GM13977 (cell line): ENCODE measurements around the gene NID1.
"Not testable (repeated sequence)": the region's sequence is repeated elsewhere in the genome, so short reads cannot be mapped to it uniquely, and the experiment has no call there.

Source experiments
- DNase-seq: peaks from one replicate; pipeline ENCODE4 v3.0.0; 2012; ENCODE audit warnings: low spot score
- CTCF ChIP-seq: IDR thresholded peaks from 2 replicates; pipeline ENCODE4 v1.5.1; 2012; ENCODE audit warnings: mild to moderate bottlenecking, control low read depth; ENCODE audit not compliant: insufficient read depth; ENCODE audit errors: extremely low read depth, missing control alignments
- in situ Hi-C: fragments of 300-500 bp; cut with MboI; formaldehyde crosslinking; loops from one replicate; pipeline ENCODE4 v1.12.0; 2022; ENCODE audit warnings: low sequenced_read_pairs, low pct_unique_long_range_greater_than_20kb, mixed read lengths, inconsistent platforms; ENCODE audit not compliant: unreplicated experiment

The NID1 gene

GRCh38 chr1:235932090-235932510 lies 132.8 kb downstream of the NID1 start:
- TF ChIP-seq CTCF: no peak
- peak; percentile 31 for DNase-seq
- in situ Hi-C loops: no loop called here

- TF ChIP-seq CTCF: no peak
- in situ Hi-C loops: no loop called here
- DNase-seq: no peak
These were observed 133.6 kb downstream of the NID1 start for GRCh38 chr1:235931171-235931738.

- DNase-seq: no peak
- in situ Hi-C loops: no loop called here
- TF ChIP-seq CTCF: no peak
These were observed 134.3 kb downstream of the NID1 start for GRCh38 chr1:235930543-235930942.

DNA sequence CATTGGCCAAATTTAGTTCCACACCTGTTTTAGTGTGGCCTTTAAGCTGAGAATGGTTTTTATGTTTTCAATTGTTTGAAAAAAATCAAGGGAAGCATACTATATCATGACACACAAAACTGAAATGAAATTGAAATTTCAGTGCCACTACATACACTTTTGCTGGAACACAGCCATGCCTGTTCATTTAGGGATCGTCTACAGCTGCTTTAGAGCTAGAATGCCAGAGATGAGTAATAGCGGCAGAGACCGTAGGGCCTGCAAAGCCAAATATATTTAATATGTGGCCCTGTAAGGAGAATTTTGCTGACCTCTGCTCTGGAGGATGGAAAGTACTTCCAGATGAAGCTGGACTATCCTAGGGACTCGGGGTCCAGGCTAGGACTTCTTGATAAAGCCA lies 135.7 kb downstream of the NID1 start:
- in situ Hi-C loops: no loop called here
- no peak for TF ChIP-seq CTCF
- DNase-seq: no peak

DNA sequence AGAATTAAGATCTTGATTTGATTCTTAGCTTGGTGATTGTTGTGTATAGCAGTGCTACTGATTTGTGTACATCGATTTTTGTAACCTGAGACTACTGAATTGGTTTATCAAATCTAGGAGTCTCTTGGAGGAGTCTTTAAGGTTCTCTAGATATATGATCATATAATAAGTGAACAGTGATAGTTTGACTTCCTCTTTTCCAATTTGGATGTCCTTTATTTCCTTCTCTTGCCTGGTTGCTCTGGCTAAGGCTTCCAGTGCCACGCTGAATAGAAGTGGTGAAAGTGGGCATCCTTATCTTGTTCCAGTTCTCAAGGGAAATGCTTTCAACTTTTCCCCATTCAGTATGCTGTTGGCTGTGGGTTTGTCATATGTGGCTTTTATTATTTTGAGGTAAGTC lies 136.7 kb downstream of the NID1 start:
- no peak for DNase-seq
- TF ChIP-seq CTCF: no peak
- in situ Hi-C loops: no loop called here

DNA sequence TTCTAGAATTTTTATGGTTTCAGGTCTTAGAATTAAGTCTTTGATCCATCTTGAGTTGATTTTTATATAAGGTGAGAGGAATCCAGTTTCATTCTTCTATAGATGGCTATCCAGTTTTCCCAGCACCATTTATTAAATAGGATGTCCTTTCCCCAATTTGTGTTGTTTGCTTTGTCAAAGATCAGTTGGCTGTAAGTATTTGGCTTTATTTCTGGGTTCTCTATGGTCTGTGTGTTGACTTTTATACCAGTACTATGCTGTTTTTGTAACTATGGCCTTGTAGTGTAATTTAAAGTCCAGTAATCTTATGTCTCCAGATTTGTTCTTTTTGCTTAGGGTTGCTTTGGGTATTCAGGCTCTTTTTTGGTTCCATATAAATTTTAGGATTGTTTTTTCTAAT lies 137.3 kb downstream of the NID1 start:
- in situ Hi-C loops, DNase-seq: not testable (repeated sequence)
